Immature natural killer cell (primary cell): Measurements from ENCODE around the gene WWC1. TPM values are rescaled to one million over a fixed set of nuclear protein-coding genes. Genes with fewer than 3 reads are reported as not detected.

Experiments
- DNase-seq, 3 donors: peaks; one replicate each; pipeline ENCODE4 v3.0.0; 2022; ENCODE audit warnings: mixed read lengths in 1 of 3
- H3K27ac Mint-ChIP-seq, 6 donors: one replicate each; pipeline ENCODE4 v1.8.0; 2020; ENCODE audit warnings: mixed read lengths in 6 of 6, mild to moderate bottlenecking in 5 of 6, inconsistent platforms in 4 of 6, moderate library complexity in 3 of 6
- H3K27me3 Mint-ChIP-seq, 3 donors: one replicate each; pipeline ENCODE4 v1.8.0; 2020 to 2021; ENCODE audit warnings: low read depth in 3 of 3, mild to moderate bottlenecking in 3 of 3, mixed read lengths in 3 of 3, moderate library complexity in 3 of 3, inconsistent platforms in 1 of 3
- H3K36me3 Mint-ChIP-seq, 3 donors: one replicate each; pipeline ENCODE4 v1.8.0; 2020; ENCODE audit warnings: mixed read lengths in 3 of 3, inconsistent platforms in 2 of 3, mild to moderate bottlenecking in 2 of 3
- H3K4me1 Mint-ChIP-seq, 2 donors: one replicate each; pipeline ENCODE4 v1.8.0; 2020; ENCODE audit warnings: inconsistent platforms in 2 of 2, mild to moderate bottlenecking in 2 of 2, mixed read lengths in 2 of 2, moderate library complexity in 1 of 2
- H3K4me3 Mint-ChIP-seq, 5 donors: one replicate each; pipeline ENCODE4 v1.8.0; 2020; ENCODE audit warnings: mild to moderate bottlenecking in 5 of 5, mixed read lengths in 5 of 5, inconsistent platforms in 3 of 5, moderate library complexity in 3 of 5
- H3K9me3 Mint-ChIP-seq, 6 donors: one replicate each; pipeline ENCODE4 v1.8.0; 2020; ENCODE audit warnings: mild to moderate bottlenecking in 6 of 6, mixed read lengths in 6 of 6, inconsistent platforms in 4 of 6, moderate library complexity in 3 of 6
- polyA plus RNA-seq, 3 donors: library from polyadenylated mRNA; unstranded; fragments of 300-500 nt; fragmentation: Illumina TruSeq; gene quantifications; one replicate each; pipeline ENCODE4 v1.2.3, GENCODE V29; 2021

WWC1 gene
- polyA plus RNA-seq, 3 donors from 2014 or later: 0.40 TPM; not detected in 2

DNA sequence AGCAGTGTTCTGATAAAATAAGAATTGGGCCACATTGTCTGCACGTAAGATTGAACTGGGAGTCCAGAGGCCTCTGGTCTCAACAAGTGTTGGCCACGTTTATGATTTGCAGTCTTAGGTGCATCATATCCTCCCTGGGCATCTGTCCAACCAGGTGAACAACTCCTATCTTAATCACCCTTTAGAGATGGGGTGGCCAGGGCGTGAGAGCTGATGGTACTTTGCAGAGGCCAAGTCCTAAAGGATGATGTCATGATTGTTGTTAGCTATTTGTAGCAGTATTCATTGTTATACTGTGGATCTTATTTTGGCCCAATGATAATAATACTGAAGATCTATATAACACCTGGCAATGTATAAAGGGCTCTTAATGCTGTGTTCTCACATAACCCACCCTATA, 121.6 kb downstream of the WWC1 start:
- no peak overlapping the region for H3K27ac Mint-ChIP-seq
- peaks cover 0 to 4% (median 0%) of the 10 kb centered on the region in 6 donors for H3K9me3 Mint-ChIP-seq
- DNase-seq: no peak
- no peaks in the 10 kb centered on the region for H3K36me3 Mint-ChIP-seq
- H3K4me1 Mint-ChIP-seq: peaks cover 7 to 10% of the 10 kb centered on the region in 2 donors
- peaks cover under 1 to 3% (median 2%) of the 10 kb centered on the region in 3 donors for H3K27me3 Mint-ChIP-seq
- H3K4me3 Mint-ChIP-seq: no peak overlapping the region

DNA sequence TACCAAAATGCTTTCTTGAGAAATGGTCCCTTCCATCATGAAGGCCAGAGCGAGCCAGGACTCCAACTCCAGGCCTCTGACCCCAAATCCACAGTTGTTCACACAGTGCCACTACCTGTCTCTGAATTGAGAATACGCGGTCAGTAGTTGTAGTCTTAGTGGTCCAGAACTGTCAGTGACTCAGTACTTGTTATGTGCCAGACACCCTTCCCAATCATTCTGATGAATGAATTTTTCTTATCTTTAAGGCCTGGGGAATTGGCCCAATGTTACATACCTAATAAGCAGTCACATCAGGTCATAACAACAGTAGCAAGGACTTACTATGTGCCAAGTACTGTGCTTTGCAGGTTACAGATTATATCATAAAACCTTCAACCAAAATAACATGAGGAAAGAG, 122.2 kb downstream of the WWC1 start:
- Mint-ChIP-seq H3K36me3 (no peaks in the 10 kb centered on the region), H3K4me3 (no peak overlapping the region), H3K4me1 (peaks cover 7 to 10% of the 10 kb centered on the region in 2 donors), H3K9me3 (peaks cover 0 to 4% (median 0%) of the 10 kb centered on the region in 6 donors), H3K27me3 (peaks cover 0 to 3% (median 2%) of the 10 kb centered on the region in 3 donors), H3K27ac (no peak overlapping the region)
- no peak for DNase-seq

DNA sequence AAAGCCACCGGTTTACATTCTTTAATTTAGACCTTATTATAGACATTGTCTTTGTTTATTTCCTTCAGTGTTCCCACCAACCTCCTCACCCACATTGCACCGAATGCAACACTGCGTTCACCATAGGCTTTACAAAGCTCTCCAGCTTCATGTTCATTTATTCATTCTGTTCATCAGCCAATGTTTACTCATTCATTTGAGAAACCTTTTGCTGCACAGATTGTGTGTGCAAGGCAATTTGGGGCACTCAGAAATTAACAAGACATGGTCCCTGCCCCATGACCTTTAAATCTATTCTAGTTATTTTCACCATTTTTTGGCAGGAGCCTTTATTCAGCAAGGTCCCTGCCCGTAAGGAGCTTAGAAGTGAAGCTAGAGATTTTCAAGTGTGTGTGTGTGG, 124.0 kb downstream of the WWC1 start:
- no peak for DNase-seq
- peaks cover 0 to 4% (median 0%) of the 10 kb centered on the region in 6 donors for H3K9me3 Mint-ChIP-seq
- no peaks in the 10 kb centered on the region for H3K4me1 Mint-ChIP-seq
- H3K27me3 Mint-ChIP-seq: peaks cover 0 to 3% (median 0%) of the 10 kb centered on the region in 3 donors
- H3K4me3 Mint-ChIP-seq: no peak overlapping the region
- H3K36me3 Mint-ChIP-seq: no peaks in the 10 kb centered on the region
- H3K27ac Mint-ChIP-seq: no peak overlapping the region

DNA sequence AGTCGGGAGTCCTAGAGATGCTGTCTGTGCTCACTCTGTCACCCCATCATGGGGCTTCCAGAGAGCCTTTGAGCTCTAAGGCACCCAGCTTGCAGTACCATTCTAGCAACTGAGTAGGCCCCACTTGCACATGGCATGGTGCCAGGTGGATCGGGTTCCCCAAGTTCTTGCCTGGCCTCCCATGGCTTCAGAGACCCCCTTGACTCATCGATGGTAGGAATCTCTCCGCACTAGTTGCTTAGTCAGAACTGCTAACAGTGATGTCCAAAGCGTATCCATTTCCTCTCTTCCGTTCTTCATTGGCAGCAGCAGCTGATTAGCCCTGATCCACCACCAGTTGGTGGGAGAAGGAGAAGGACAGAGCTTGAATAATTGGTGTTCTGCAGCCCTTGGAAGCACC, 124.5 kb downstream of the WWC1 start:
- no peak overlapping the region for H3K27ac Mint-ChIP-seq
- no peaks in the 10 kb centered on the region for H3K36me3 Mint-ChIP-seq
- peaks cover 0 to 3% (median 0%) of the 10 kb centered on the region in 3 donors for H3K27me3 Mint-ChIP-seq
- H3K4me1 Mint-ChIP-seq: no peaks in the 10 kb centered on the region
- no peak for DNase-seq
- H3K9me3 Mint-ChIP-seq: peaks cover 0 to 4% (median 0%) of the 10 kb centered on the region in 6 donors
- H3K4me3 Mint-ChIP-seq: no peak overlapping the region

DNA sequence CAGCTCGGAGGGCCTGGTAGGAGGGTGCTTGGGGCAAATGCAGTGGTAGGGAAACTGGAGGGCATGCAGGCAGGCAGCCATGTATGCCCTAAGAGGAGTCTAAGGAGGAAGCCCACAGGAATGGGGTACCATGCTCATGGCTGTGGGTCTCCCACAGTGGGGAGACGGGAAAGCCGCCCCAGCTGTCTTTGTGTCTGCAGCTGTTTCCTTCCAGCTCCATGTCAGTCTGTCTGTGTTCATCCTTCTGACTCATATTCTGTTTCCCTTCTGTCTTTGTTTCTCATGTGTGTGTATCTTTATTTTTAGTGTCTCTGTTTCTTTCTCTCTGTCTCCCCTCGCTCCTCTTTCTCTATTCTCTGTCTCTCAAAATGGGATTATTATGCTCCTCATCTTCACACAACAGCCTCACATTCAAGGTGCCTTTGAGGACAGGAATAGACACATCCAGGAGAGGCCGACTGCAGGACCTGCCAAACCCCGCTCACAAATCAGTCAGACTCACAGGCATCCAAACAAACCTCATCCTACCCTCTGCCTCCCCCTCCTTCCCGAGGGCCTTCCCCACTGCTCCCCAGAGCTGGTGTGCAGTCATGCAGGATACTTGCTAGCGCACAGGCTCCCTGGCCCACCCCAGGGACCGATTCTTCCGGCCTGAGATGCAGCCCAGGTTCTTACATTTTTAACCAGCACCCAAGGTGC, 126.4 kb downstream of the WWC1 start:
- Mint-ChIP-seq H3K27ac (no peak overlapping the region), H3K4me3 (no peak overlapping the region), H3K4me1 (no peaks in the 10 kb centered on the region), H3K9me3 (peaks cover 0 to 4% (median 0%) of the 10 kb centered on the region in 6 donors), H3K36me3 (no peaks in the 10 kb centered on the region), H3K27me3 (peaks cover 0 to 3% (median 0%) of the 10 kb centered on the region in 3 donors)
- no peak for DNase-seq

DNA sequence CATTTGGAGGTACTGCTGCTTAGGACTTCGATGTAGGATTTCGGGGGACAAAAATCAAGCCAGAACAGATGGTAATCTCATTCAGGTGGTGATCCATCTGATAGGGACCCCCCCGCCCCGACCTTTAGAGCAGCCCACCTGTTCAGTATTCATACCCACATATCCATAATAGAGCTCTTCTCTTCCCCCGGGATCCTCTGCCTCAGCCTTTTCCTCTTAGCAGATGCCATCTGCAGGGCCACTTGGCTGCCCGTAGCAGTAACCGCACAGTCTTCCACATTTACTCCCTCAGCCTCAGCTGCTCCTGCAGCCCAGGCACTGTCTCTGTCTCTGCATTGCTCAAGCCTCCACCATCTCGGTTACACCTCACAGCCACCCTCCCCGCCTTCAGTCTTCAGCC, 129.0 kb downstream of the WWC1 start:
- Mint-ChIP-seq H3K27me3 (no peaks in the 10 kb centered on the region), H3K36me3 (no peaks in the 10 kb centered on the region), H3K4me1 (no peaks in the 10 kb centered on the region), H3K9me3 (peaks cover 0 to 4% (median 0%) of the 10 kb centered on the region in 6 donors), H3K27ac (no peak overlapping the region), H3K4me3 (no peak overlapping the region)
- DNase-seq: no peak

DNA sequence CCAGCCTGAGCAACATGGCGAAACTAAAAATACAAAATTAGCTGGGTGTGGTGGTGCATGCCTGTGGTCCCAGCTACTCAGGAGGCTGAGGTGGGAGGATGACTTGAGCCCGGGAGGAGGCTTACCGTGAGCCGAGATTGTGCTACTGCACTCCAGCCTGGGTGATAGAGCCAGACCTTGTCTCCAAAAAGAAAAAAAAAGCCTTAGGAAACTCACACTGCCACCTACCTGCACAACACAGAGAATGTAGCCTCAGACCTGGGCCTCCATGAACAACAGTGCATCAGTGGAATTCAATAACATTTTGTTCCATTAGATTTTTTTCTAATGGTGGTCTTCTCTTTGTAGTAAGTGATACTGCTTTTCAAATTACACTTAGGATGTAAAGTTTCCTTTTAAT, 131.0 kb downstream of the WWC1 start:
- DNase-seq: no peak
- Mint-ChIP-seq H3K27me3 (no peaks in the 10 kb centered on the region), H3K36me3 (no peaks in the 10 kb centered on the region), H3K4me3 (no peak overlapping the region), H3K4me1 (no peaks in the 10 kb centered on the region), H3K27ac (no peak overlapping the region), H3K9me3 (peaks cover 0 to 2% (median 0%) of the 10 kb centered on the region in 6 donors)

DNA sequence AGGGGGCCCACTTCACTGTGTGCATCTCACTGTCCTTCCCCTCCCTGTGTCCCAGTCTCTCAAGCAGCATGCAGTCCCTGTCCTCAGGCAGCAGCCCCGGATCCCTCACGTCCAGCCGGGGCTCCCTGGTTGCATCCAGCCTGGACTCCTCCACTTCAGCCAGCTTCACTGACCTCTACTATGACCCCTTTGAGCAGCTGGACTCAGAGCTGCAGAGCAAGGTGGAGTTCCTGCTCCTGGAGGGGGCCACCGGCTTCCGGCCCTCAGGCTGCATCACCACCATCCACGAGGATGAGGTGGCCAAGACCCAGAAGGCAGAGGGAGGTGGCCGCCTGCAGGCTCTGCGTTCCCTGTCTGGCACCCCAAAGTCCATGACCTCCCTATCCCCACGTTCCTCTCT, 132.0 kb downstream of the WWC1 start:
- Mint-ChIP-seq H3K4me1 (no peaks in the 10 kb centered on the region), H3K9me3 (no peaks in the 10 kb centered on the region), H3K36me3 (no peaks in the 10 kb centered on the region), H3K27ac (no peak overlapping the region), H3K4me3 (no peak overlapping the region), H3K27me3 (no peaks in the 10 kb centered on the region)
- DNase-seq: no peak

DNA sequence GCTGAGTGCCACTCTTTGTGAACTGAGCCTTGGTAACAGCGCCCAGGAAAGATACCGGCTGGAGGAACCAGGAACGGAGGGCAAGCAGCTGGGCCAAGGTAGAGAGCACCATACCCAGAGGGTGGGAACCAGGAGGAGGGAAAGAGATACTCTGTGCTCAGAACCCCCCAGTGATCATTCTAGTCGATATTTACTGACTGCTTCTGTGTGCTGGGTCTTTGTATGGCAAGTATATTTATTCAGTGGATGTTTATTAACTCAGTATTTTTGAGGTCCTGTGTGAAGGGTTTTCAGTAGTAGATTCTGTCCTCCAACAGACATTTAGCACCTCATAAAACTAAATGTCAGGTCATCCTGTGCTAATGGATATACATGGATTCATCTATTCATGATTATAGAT, 132.5 kb downstream of the WWC1 start:
- no peaks in the 10 kb centered on the region for H3K27me3 Mint-ChIP-seq
- no peak overlapping the region for H3K27ac Mint-ChIP-seq
- H3K36me3 Mint-ChIP-seq: no peaks in the 10 kb centered on the region
- H3K9me3 Mint-ChIP-seq: no peaks in the 10 kb centered on the region
- no peaks in the 10 kb centered on the region for H3K4me1 Mint-ChIP-seq
- DNase-seq: no peak
- no peak overlapping the region for H3K4me3 Mint-ChIP-seq

DNA sequence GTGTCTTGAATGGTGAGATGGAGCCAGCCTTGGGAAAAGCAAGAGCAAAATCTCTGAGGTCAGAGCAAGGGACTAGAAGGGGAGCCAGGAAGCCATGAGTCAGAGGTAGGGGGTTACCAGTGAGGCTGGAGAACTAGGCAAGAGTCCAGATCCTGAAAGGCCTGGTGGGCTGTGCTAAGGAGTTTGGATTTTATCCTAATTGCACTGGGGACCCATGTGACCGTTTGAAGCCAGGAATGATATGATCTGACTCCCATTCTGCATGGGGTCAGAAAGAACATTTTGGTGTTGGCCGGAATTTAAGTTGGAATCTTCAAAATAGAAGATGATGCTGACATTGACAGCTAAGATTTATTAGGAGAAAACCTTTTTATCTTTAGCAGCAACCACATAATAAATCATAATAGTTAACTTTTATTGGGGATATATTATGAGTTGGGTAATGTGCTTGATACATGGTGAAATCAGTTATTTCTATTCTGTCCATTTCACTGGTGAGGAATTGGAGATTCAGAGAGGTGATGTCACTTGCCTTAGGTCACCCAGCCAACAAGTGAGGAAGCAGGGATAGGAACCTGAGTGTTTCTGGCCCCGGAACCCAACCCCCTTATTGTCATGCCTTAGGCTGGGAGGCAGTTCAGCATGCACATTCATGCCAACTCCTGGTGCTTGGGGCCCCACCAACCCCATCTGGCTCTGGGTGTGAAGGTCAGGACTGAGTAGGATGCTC, 133.3 kb downstream of the WWC1 start:
- H3K27me3 Mint-ChIP-seq: no peaks in the 10 kb centered on the region
- no peak overlapping the region for H3K27ac Mint-ChIP-seq
- H3K4me3 Mint-ChIP-seq: no peak overlapping the region
- no peaks in the 10 kb centered on the region for H3K36me3 Mint-ChIP-seq
- no peaks in the 10 kb centered on the region for H3K4me1 Mint-ChIP-seq
- no peak for DNase-seq
- no peaks in the 10 kb centered on the region for H3K9me3 Mint-ChIP-seq

DNA sequence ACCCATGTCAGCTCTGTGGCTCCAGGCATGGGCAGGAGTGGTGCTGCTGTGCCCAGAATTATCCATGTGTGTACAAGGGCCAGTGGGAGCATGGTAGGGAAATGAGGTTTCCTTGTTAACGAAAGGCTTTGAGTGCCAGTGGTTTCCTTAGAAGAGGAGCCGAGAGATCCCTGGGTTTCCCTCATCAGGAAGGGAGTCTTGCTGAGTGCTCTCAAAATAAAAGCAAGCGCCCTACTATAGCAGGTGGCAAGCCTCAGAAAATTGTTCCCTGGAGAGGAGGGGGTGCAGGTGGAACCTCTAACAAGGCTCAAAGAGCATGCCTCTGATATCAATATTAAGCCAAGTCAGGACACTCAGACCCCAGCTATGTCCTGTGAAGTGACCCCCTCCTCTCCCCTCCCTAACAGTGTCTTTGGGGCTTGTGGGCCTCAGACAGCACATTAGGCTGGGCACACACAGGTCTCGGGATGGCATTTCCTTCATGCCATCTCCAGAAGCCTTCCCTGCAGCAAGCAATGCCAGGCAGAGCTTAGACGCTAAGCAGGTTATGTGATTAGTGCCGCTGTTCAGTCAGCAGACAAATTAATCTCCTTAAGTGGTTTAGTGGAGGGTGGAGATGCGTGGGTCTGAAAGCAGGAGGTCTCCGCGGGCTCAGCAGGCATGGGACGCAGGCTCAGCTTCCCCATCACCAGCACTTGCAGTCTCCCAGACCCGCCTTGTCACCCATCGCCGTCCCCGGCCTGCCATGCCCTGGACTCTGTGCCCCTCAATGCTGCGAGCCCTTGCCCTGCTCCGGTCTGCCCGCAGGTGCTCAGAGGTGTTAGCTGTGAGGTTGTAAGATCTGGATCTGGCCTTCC, 134.8 kb downstream of the WWC1 start:
- Mint-ChIP-seq H3K4me1 (no peaks in the 10 kb centered on the region), H3K9me3 (no peaks in the 10 kb centered on the region), H3K36me3 (no peaks in the 10 kb centered on the region), H3K27me3 (peaks cover 0 to under 1% (median 0%) of the 10 kb centered on the region in 3 donors), H3K27ac (no peak overlapping the region), H3K4me3 (no peak overlapping the region)
- no peak for DNase-seq

DNA sequence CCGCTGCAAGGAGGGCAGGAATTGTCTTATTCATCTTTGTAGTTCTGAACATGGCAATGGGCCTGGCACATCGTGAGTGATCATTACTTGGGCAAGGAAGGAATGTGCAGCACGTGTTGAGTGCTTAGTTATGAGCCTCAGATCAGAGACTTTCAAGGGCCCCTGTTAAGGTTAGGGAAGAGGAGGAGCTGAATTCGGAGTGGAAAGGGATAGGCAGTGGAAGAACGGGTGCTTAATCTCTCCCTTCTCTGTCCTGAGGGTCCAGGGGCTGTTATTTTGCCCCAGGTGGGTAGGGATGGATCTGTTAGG, 135.4 kb downstream of the WWC1 start:
- Mint-ChIP-seq H3K27me3 (peaks cover 0 to 2% (median 0%) of the 10 kb centered on the region in 3 donors), H3K27ac (no peak overlapping the region), H3K4me3 (no peak overlapping the region), H3K4me1 (no peaks in the 10 kb centered on the region), H3K36me3 (no peaks in the 10 kb centered on the region), H3K9me3 (no peaks in the 10 kb centered on the region)
- no peak for DNase-seq

DNA sequence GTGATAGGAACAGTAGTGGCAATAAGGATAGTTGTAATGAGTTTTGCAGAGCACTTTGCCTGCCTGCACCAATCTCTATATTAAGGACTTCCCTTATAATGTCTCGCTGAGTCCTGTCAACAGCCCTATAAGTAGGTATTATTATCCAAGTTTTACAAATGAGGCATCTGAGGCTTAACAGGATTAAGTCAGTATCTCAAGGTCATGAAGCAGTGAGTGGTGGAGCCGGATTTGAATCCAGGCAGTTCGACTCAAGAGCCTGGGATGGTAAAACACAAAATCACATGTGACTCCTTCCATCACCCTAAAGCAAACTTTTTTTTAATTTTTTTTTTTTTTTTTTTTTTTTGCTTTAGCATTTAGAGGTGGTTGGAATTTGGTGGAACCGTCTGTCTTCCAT, 135.8 kb downstream of the WWC1 start:
- no peaks in the 10 kb centered on the region for H3K9me3 Mint-ChIP-seq
- H3K27ac Mint-ChIP-seq: no peak overlapping the region

DNA sequence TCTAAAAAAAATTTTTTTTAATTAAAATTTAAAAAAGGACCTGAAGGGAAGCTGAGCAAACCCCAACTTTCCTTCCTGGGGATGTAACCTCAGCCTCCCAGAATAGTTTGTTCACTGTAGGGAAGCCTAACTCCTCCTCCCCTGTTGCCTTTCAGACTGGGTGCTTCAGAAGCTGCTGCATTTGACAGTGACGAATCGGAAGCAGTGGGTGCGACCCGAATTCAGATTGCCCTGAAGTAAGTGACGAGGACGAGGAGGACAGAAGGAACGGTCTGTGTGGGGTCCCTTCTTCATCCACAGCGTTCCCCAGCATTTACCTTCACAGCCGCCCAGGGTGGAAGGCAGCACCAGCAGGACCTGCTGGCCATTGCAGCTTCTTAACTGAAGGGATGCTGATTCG, 137.1 kb downstream of the WWC1 start:
- no peak for DNase-seq
- no peaks in the 10 kb centered on the region for H3K36me3 Mint-ChIP-seq
- no peaks in the 10 kb centered on the region for H3K9me3 Mint-ChIP-seq
- peaks cover 0 to 3% (median 2%) of the 10 kb centered on the region in 3 donors for H3K27me3 Mint-ChIP-seq
- no peaks in the 10 kb centered on the region for H3K4me1 Mint-ChIP-seq
- no peak overlapping the region for H3K27ac Mint-ChIP-seq
- no peak overlapping the region for H3K4me3 Mint-ChIP-seq

More for the DNA sequence above, 135.8 kb downstream of the WWC1 start:
- H3K27me3 Mint-ChIP-seq: peaks cover 0 to 3% (median 2%) of the 10 kb centered on the region in 3 donors
- no peaks in the 10 kb centered on the region for H3K4me1 Mint-ChIP-seq
- DNase-seq: no peak
- H3K36me3 Mint-ChIP-seq: no peaks in the 10 kb centered on the region
- H3K4me3 Mint-ChIP-seq: no peak overlapping the region
